C4-2B (cell line): Measurements from ENCODE around the gene INS.

Source experiments
- H3K27ac ChIP-seq: fragments of 450-650 bp; 2 replicates; pipeline ENCODE4 v1.5.1; 2017
- ZFX ChIP-seq: fragments of 450-650 bp; IDR thresholded peaks from 2 replicates; pipeline ENCODE4 v1.6.1; 2017
- TF ChIP-seq, protein P1 (sequence below): fragments of 450-650 bp; conservative IDR thresholded peaks from 2 replicates; pipeline ENCODE4 v1.5.1; 2017; ENCODE audit warnings: mild to moderate bottlenecking

INS gene

GRCh38 chr11:2207212-2207611, 46.2 kb upstream of the INS start:
- no peak overlapping the region for H3K27ac ChIP-seq
- TF ChIP-seq ZFX, result no peak
- TF ChIP-seq, protein P1, sequence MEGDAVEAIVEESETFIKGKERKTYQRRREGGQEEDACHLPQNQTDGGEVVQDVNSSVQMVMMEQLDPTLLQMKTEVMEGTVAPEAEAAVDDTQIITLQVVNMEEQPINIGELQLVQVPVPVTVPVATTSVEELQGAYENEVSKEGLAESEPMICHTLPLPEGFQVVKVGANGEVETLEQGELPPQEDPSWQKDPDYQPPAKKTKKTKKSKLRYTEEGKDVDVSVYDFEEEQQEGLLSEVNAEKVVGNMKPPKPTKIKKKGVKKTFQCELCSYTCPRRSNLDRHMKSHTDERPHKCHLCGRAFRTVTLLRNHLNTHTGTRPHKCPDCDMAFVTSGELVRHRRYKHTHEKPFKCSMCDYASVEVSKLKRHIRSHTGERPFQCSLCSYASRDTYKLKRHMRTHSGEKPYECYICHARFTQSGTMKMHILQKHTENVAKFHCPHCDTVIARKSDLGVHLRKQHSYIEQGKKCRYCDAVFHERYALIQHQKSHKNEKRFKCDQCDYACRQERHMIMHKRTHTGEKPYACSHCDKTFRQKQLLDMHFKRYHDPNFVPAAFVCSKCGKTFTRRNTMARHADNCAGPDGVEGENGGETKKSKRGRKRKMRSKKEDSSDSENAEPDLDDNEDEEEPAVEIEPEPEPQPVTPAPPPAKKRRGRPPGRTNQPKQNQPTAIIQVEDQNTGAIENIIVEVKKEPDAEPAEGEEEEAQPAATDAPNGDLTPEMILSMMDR, result no peak

DNA sequence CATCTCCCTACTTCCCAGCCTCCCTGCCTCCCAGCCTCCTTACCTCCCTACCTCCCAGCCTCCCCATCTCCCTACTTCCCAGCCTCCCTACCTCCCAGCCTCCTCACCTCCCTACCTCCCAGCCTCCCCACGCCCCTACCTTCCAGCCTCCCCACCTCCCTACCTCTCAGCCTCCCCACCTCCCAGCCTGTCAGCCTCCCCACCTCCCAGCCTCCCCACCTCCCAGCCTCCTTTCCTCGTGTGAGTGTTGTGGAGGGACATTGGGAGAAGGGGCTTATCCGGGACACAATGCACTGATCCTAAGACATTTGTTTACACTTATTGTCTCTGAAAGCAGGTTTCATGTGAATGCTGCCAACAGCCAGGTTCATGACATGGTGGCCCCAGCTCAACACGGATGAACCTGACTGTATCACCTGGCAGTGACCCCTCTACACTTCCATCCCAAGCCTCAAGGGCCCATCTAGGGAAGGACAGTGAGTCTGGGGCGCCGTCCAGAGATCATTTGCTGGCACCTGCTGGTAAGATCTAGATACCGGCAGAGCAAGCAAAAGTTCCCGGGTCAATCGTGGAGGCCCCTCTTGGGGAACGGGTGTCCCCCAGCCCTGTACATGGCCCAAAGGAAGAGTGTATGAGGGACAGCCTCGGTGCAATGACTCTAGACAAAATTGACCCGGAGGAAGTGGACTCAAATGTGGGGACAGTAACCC, 45.1 kb upstream of the INS start:
- H3K27ac ChIP-seq, result no peak overlapping the region
- TF ChIP-seq, protein P1, result no peak
- TF ChIP-seq ZFX, result no peak

- H3K27ac ChIP-seq, result no peak overlapping the region
- no peak for TF ChIP-seq ZFX
- TF ChIP-seq, protein P1, result no peak
Measured at GRCh38 chr11:2205214-2205720, 44.3 kb upstream of the INS start.

DNA sequence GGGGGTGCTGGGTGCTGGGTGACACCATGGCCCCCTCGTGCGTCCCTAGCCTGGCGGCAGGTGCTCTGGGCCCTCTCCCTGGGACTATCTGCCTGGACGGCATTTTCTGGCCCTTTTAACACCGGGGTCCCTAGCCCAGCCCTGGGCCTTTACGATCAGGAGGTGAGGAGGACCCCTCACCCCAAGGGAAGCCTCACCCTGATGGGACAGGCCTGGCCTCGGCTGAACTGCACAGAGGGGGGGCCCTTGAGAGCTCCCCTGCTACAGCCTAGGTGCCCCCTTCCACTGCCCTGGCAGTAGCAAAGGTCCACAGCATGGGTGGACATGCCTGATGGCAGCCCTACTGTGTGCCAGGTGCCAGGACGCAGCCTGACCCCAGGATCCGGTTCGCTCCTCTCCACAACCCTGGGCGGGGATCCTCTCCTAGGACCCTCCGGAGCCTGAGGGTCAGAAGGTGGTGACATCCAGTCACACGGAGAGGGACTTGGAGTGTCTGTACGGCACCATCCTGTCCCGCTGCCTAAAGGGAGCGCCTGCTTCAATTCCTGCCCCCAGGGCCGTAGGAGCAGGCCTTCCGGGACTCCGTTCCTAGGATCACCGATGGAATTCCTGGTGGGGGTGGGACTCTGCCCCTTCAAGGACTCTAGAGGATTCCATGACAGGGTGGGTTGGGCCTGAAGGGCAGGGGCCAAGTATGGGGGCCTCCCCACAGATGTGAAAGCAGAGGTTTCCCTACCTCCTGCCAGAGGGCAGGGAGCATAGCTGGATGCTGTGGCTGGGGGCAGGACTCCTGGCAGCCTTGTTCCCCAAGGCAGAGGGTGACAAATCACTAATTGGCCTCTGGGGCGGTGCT, 43.6 kb upstream of the INS start:
- TF ChIP-seq, protein P1, result no peak
- TF ChIP-seq ZFX, result no peak
- no peak overlapping the region for H3K27ac ChIP-seq

GRCh38 chr11:2203440-2204259, 42.6 kb upstream of the INS start:
- TF ChIP-seq ZFX, result no peak
- TF ChIP-seq, protein P1, result no peak

DNA sequence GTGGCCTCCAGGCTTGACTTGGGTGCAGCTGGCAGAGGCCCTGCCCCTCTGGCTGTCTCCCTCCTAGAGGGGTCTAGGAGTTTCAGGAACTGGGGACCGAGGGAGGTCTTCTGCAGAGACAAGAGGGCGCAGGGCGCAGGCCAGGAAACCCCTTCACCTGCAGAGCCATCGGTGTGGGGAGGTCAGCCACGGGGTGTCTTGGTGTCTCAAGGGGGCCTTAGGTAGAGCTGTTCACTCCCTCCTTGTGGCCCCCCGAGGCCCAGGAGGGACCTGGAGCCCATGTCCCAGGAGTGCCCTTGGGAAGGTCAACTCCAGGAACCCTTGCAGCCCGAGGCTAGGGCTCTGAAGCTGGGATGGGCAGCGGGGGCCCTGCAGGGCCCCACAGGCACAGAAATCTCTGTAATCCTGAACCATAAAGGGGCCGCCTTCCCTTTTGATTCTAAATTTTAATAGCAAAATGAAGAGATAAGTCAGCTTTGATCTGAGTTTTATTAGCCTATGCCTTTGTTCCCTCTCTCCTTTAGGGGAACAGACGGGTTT, 42.0 kb upstream of the INS start:
- H3K27ac ChIP-seq, result peak overlapping the region; percentile 87
- TF ChIP-seq, protein P1, result no peak
- no peak for TF ChIP-seq ZFX

More at GRCh38 chr11:2203440-2204259, 42.6 kb upstream of the INS start:
- peak overlapping the region; percentile 87 for H3K27ac ChIP-seq
